Stimulated activated naive B cell treated with anti-CD40 and anti-IgM and Interleukin-4, amounts not matched to agents 10 μg/mL and 1 μg/mL and 100 μg/mL, for 72 hours (primary cell): ENCODE results near the gene CDK5RAP2.

Experiments used
- ATAC-seq, 2 donors: fragments of 150-1000 bp; cut with Tn5 transposase; replicated peaks; 2 replicates each; pipeline ENCODE4 v1.10.0; 2021; ENCODE audit warnings: moderate library complexity in 1 of 2
- DNase-seq: peaks from one replicate; pipeline ENCODE4 v3.0.0; 2021
- H3K27ac Mint-ChIP-seq: one replicate; pipeline ENCODE4 v1.8.0; 2022; ENCODE audit warnings: mild to moderate bottlenecking, mixed read lengths
- H3K27me3 Mint-ChIP-seq, 2 donors: one replicate each; pipeline ENCODE4 v1.8.0; 2022; ENCODE audit warnings: mixed read lengths in 2 of 2
- H3K36me3 Mint-ChIP-seq, 2 donors: one replicate each; pipeline ENCODE4 v1.8.0; 2022; ENCODE audit warnings: mixed read lengths in 2 of 2, mild to moderate bottlenecking in 1 of 2
- H3K4me1 Mint-ChIP-seq, 2 donors: one replicate each; pipeline ENCODE4 v1.8.0; 2022; ENCODE audit warnings: mixed read lengths in 2 of 2, mild to moderate bottlenecking in 1 of 2
- H3K4me3 Mint-ChIP-seq, 2 donors: one replicate each; pipeline ENCODE4 v1.8.0; 2022; ENCODE audit warnings: mild to moderate bottlenecking in 2 of 2, mixed read lengths in 2 of 2, moderate library complexity in 1 of 2
- H3K9me3 Mint-ChIP-seq, 2 donors: one replicate each; pipeline ENCODE4 v1.8.0; 2022; ENCODE audit warnings: mixed read lengths in 2 of 2, mild to moderate bottlenecking in 1 of 2

CDK5RAP2 gene

GRCh38 chr9:120403543-120403856 lies 176.5 kb downstream of the CDK5RAP2 start:
- no peak overlapping the region for H3K4me3 Mint-ChIP-seq
- no peak overlapping the region for H3K27ac Mint-ChIP-seq
- peaks cover 43 to 63% of the 10 kb centered on the region in 2 donors for H3K36me3 Mint-ChIP-seq
- no peaks in the 10 kb centered on the region for H3K9me3 Mint-ChIP-seq
- ATAC-seq (no peak), DNase-seq (no peak)
- H3K27me3 Mint-ChIP-seq: no peaks in the 10 kb centered on the region
- H3K4me1 Mint-ChIP-seq: peaks cover 0 to 2% of the 10 kb centered on the region in 2 donors

DNA sequence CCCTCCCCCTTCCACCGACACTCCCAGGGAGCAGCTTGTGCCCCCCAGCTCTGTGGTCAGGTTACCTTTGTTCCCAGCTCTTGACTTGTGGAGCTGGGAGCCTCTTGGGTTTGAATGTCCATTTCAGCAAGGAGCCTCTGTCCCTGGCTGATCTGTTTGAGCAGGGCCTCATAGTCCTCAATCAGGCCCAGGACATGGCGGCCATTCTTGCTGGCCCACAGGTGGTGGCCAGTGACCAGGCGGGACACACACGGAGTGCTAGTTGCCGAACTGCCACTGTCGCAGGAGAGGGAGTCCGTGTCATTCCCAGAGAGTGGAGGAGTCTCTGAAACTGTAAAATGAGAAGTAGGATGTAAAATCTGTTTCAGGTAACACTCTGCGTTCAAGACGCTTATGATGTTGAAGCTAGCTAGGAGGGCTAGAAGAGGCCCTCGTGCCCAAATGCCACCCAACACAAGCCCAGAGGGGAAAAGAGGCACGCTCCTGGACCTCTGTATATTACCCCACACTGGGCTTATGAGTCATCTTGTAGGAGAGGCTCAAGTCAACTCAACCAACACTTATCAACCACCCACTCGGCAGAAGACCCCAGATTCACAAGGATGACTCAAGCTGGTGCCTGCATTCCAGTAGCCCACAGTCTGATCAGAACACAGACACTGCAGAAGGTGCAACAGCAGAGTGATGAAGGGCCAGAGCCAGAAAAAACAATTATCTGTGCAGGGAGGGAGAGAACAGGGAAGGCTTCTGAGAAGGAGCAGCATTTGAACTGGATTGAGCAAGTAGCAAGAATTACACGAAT lies 177.0 kb downstream of the CDK5RAP2 start:
- H3K9me3 Mint-ChIP-seq: no peaks in the 10 kb centered on the region
- H3K27me3 Mint-ChIP-seq: no peaks in the 10 kb centered on the region
- no peak overlapping the region for H3K27ac Mint-ChIP-seq
- peaks cover 42 to 58% of the 10 kb centered on the region in 2 donors for H3K36me3 Mint-ChIP-seq
- H3K4me1 Mint-ChIP-seq: peaks cover 0 to 2% of the 10 kb centered on the region in 2 donors
- ATAC-seq: no peak
- DNase-seq: no peak
- H3K4me3 Mint-ChIP-seq: no peak overlapping the region

GRCh38 chr9:120399940-120400339 lies 180.0 kb downstream of the CDK5RAP2 start:
- no peak for DNase-seq
- Mint-ChIP-seq H3K4me3 (no peak overlapping the region), H3K27me3 (no peaks in the 10 kb centered on the region), H3K4me1 (peaks cover 0 to 4% of the 10 kb centered on the region in 2 donors), H3K9me3 (no peaks in the 10 kb centered on the region), H3K27ac (no peak overlapping the region), H3K36me3 (peaks cover 42 to 53% of the 10 kb centered on the region in 2 donors)
- no peak for ATAC-seq

DNA sequence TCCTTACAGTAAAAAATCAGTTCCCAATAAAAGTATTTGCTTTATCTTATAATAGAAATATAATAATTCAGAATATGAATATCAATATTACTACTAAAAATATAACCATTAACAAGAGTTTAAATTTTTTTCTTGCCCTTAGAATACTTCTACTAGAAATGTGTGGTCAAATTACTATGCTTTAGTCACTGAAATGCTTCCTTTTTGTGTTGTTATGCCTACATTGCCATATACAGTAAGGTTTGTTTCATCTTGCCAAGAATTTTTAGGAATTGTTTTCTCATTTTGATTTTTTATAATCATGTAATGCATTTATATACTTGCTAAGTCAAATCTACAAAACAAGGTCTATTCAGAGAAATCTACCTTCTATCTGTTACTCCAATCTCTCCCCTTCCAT lies 181.7 kb downstream of the CDK5RAP2 start:
- no peak for DNase-seq
- Mint-ChIP-seq H3K36me3 (peaks cover 45 to 54% of the 10 kb centered on the region in 2 donors), H3K27ac (no peak overlapping the region), H3K4me1 (peaks cover 3 to 7% of the 10 kb centered on the region in 2 donors), H3K9me3 (no peaks in the 10 kb centered on the region), H3K4me3 (no peak overlapping the region), H3K27me3 (no peaks in the 10 kb centered on the region)
- no peak for ATAC-seq

DNA sequence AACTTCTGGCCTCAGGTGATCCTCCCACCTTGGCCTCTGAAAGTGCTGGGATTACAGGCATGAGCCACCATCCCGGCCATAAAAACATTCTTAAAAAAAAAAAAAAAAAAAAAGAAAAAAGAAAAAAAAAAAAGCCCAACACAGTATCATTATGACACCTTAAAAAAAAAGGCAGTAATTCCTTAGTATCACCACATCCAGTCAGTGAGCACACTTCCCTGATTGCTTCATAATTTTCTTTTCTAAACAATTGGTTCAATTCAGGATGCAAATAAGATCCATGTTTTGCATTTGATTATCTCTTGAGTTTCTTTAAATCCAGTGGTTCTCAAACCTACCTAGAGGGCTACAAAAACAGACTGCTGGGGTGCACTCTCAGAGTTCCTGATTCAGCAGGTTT lies 182.5 kb downstream of the CDK5RAP2 start:
- no peak for ATAC-seq
- Mint-ChIP-seq H3K36me3 (peaks cover 45 to 54% of the 10 kb centered on the region in 2 donors), H3K9me3 (no peaks in the 10 kb centered on the region), H3K27ac (no peak overlapping the region), H3K27me3 (no peaks in the 10 kb centered on the region), H3K4me1 (peaks cover 3 to 7% of the 10 kb centered on the region in 2 donors), H3K4me3 (no peak overlapping the region)
- DNase-seq: no peak

DNA sequence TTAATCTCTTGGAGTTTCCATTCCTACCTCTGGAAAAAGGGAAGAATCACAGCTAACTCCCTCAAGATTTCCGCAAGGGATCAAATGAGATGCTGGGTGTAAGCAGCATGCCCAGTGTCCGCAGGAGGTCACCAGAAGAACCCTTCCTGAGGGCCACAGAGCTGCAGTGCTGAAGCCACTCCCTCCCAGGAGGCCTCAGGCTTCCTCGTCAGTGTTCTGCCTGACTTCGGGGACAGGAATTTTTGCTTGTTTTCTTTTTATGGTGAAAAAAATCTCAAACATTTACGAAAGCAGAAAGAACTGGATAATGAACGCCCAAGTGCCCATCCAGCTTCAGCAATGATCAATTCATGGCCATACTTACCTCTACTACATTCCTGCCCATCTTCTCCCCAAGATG lies 183.0 kb downstream of the CDK5RAP2 start:
- no peak for DNase-seq
- H3K27ac Mint-ChIP-seq: no peak overlapping the region
- H3K36me3 Mint-ChIP-seq: peaks cover 41 to 50% of the 10 kb centered on the region in 2 donors
- ATAC-seq: no peak
- no peaks in the 10 kb centered on the region for H3K27me3 Mint-ChIP-seq
- H3K4me1 Mint-ChIP-seq: peaks cover 3 to 7% of the 10 kb centered on the region in 2 donors
- no peak overlapping the region for H3K4me3 Mint-ChIP-seq
- H3K9me3 Mint-ChIP-seq: no peaks in the 10 kb centered on the region

GRCh38 chr9:120396418-120396817 lies 183.5 kb downstream of the CDK5RAP2 start:
- peaks cover 41 to 54% of the 10 kb centered on the region in 2 donors for H3K36me3 Mint-ChIP-seq

GRCh38 chr9:120395376-120395775 lies 184.6 kb downstream of the CDK5RAP2 start:
- DNase-seq (no peak), ATAC-seq (no peak)
- Mint-ChIP-seq H3K4me3 (no peak overlapping the region), H3K4me1 (peaks cover 3 to 7% of the 10 kb centered on the region in 2 donors), H3K27me3 (no peaks in the 10 kb centered on the region), H3K36me3 (peaks cover 41 to 62% of the 10 kb centered on the region in 2 donors), H3K9me3 (no peaks in the 10 kb centered on the region), H3K27ac (no peak overlapping the region)

More at GRCh38 chr9:120396418-120396817, 183.5 kb downstream of the CDK5RAP2 start:
- H3K27ac Mint-ChIP-seq: peak overlapping the region; percentile 85
- H3K27me3 Mint-ChIP-seq: no peaks in the 10 kb centered on the region
- DNase-seq (no peak), ATAC-seq (no peak)
- H3K4me3 Mint-ChIP-seq: no peak overlapping the region
- H3K9me3 Mint-ChIP-seq: no peaks in the 10 kb centered on the region
- peaks cover 3 to 7% of the 10 kb centered on the region in 2 donors for H3K4me1 Mint-ChIP-seq

DNA sequence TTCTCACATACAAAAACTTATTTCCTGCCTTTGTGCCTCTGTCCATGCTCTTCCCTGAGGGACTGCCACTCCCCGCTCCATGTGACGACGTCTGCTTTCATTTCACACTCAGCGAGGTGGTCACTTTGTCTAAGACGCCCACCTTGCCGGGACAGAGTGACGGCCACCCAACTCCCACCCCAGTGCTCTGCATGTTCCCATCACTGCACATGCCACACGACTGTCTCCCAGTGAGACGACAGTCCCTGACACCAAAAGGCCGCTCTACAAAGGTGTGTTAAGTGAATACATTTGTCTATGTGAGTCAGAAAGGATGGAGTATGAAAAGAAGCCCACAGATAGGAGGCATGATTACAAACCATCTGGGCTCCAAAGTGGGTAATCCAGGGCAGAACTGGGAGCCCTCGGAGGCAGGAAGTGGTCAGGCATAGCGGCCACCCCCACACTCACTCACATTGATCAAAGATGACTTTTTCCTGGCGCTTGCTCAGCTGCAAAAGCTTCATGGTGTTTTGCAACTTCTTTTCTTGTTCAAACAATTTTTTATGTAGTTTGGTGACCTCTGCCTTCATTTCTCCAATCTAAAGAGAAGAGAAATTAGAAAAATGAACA lies 185.8 kb downstream of the CDK5RAP2 start:
- ATAC-seq (no peak), DNase-seq (no peak)
- Mint-ChIP-seq H3K27me3 (no peaks in the 10 kb centered on the region), H3K4me3 (no peak overlapping the region), H3K36me3 (peaks cover 32 to 50% of the 10 kb centered on the region in 2 donors), H3K4me1 (peaks cover 3 to 7% of the 10 kb centered on the region in 2 donors), H3K27ac (peak overlapping the region; percentile 75), H3K9me3 (no peaks in the 10 kb centered on the region)

- Mint-ChIP-seq H3K36me3 (peaks cover 37 to 54% of the 10 kb centered on the region in 2 donors), H3K4me1 (peaks cover 3 to 7% of the 10 kb centered on the region in 2 donors), H3K4me3 (no peak overlapping the region), H3K27me3 (no peaks in the 10 kb centered on the region), H3K27ac (peak overlapping the region; percentile 75), H3K9me3 (no peaks in the 10 kb centered on the region)
- DNase-seq: no peak
- no peak for ATAC-seq
Observed at GRCh38 chr9:120393386-120394057, 186.4 kb downstream of the CDK5RAP2 start.

DNA sequence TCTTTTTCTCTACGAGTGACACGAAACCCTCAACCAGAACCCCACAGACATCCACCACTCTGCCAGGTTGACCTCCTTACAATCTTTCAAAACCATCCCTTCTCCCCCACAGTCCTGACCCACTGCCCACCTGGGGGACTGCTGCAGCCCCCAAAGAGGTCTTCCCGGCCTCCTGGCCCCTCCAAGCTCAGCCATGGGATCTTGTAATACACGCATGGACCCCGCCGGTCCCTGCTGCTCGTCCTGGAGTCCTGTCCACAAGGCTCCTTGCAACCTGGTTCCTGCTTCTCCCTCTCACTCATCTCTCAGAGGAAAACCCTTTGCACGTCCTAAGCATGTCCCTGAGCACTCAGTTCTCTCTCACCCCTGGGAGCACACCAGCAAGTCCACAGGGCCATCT lies 187.3 kb downstream of the CDK5RAP2 start:
- DNase-seq (no peak), ATAC-seq (no peak)
- Mint-ChIP-seq H3K27ac (no peak overlapping the region), H3K4me3 (no peak overlapping the region), H3K27me3 (no peaks in the 10 kb centered on the region), H3K9me3 (no peaks in the 10 kb centered on the region), H3K36me3 (peaks cover 39 to 59% of the 10 kb centered on the region in 2 donors), H3K4me1 (peaks cover 3 to 7% of the 10 kb centered on the region in 2 donors)

DNA sequence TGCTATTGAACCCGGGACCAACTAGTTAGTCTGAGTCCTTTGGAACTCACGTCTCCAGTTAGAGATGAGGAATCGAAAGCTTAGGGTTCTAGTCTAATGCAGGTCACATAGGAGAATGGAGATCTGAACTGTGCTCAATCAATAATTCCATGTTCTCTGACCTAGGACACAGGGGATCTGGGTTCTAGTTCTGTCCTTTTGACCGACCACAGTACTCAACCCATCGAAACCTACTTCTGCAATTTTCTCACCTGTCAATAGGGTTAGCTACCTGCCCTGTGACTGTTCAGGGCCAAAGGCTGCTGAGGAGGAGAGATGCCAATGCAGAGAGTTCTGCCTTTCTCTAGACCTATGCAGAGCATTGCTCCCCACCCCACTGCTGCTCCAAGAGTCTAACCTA lies 187.7 kb downstream of the CDK5RAP2 start:
- no peak for ATAC-seq
- Mint-ChIP-seq H3K4me3 (no peak overlapping the region), H3K27me3 (no peaks in the 10 kb centered on the region), H3K27ac (no peak overlapping the region), H3K4me1 (peaks cover 3 to 7% of the 10 kb centered on the region in 2 donors), H3K9me3 (no peaks in the 10 kb centered on the region), H3K36me3 (peaks cover 39 to 60% of the 10 kb centered on the region in 2 donors)
- no peak for DNase-seq

GRCh38 chr9:120391691-120392090 lies 188.3 kb downstream of the CDK5RAP2 start:
- Mint-ChIP-seq H3K4me3 (no peak overlapping the region), H3K27me3 (no peaks in the 10 kb centered on the region), H3K9me3 (no peaks in the 10 kb centered on the region), H3K27ac (no peak overlapping the region), H3K4me1 (peaks cover 3 to 7% of the 10 kb centered on the region in 2 donors), H3K36me3 (peaks cover 39 to 59% of the 10 kb centered on the region in 2 donors)
- DNase-seq (no peak), ATAC-seq (no peak)

GRCh38 chr9:120390637-120391190 lies 189.3 kb downstream of the CDK5RAP2 start:
- ATAC-seq (no peak), DNase-seq (no peak)
- Mint-ChIP-seq H3K4me1 (peaks cover 0 to 7% of the 10 kb centered on the region in 2 donors), H3K27ac (no peak overlapping the region), H3K4me3 (no peak overlapping the region), H3K27me3 (no peaks in the 10 kb centered on the region), H3K9me3 (no peaks in the 10 kb centered on the region), H3K36me3 (peaks cover 36 to 55% of the 10 kb centered on the region in 2 donors)
